Skeletal muscle cell (primary cell): ENCODE data around the gene PFDN2.
"Not testable (repeated sequence)": the region's sequence is repeated elsewhere in the genome, so short reads cannot be mapped to it uniquely, and the experiment has no call there.

Experiments
- DNase-seq: peaks from one replicate; pipeline ENCODE4 v3.0.0-alpha.2; 2010; ENCODE audit warnings: low read depth
- H3K4me3 ChIP-seq: 2 replicates; pipeline ENCODE4 v1.5.1; 2011; ENCODE audit warnings: low read depth, mild to moderate bottlenecking, control low read depth, low read length, moderate library complexity

The PFDN2 gene

GRCh38 chr1:161140755-161141400, 23.0 kb upstream of the PFDN2 start:
- DNase-seq = no peak
- no peak overlapping the region for H3K4me3 ChIP-seq

- H3K4me3 ChIP-seq = no peak overlapping the region
- DNase-seq = no peak
Measured at GRCh38 chr1:161139766-161140165, 21.9 kb upstream of the PFDN2 start.

- H3K4me3 ChIP-seq = no peak overlapping the region
- no peak for DNase-seq
Measured at GRCh38 chr1:161138431-161138830, 20.6 kb upstream of the PFDN2 start.

- no peak for DNase-seq
- no peak overlapping the region for H3K4me3 ChIP-seq
Measured at GRCh38 chr1:161137881-161138280, 20.0 kb upstream of the PFDN2 start.

GRCh38 chr1:161133220-161133740, 15.4 kb upstream of the PFDN2 start:
- DNase-seq = no peak
- H3K4me3 ChIP-seq = peak overlapping the region; percentile 84

GRCh38 chr1:161132410-161133219, 14.8 kb upstream of the PFDN2 start, which contains the start of gene DEDD:
DEDD (minus strand) TSS chr1:161132667; CDS start chr1:161124462, 8,205 bp downstream.
- peak within 1 kb of the TSS; percentile 84 for H3K4me3 ChIP-seq

GRCh38 chr1:161131523-161132409, 13.9 kb upstream of the PFDN2 start:
- DNase-seq = no peak
- H3K4me3 ChIP-seq = peak overlapping the region; percentile 84

More at GRCh38 chr1:161132410-161133219, 14.8 kb upstream of the PFDN2 start, which contains the start of gene DEDD:
- peak; percentile 89 for DNase-seq

- H3K4me3 ChIP-seq = no peak overlapping the region
- no peak for DNase-seq
Measured at GRCh38 chr1:161130266-161130665, 12.4 kb upstream of the PFDN2 start.

- DNase-seq = no peak
- H3K4me3 ChIP-seq = no peak overlapping the region
Measured at GRCh38 chr1:161128591-161129420, 11.0 kb upstream of the PFDN2 start.

- no peak for DNase-seq
- H3K4me3 ChIP-seq = no peak overlapping the region
Measured at GRCh38 chr1:161127649-161128048, 9.8 kb upstream of the PFDN2 start.

- H3K4me3 ChIP-seq = no peak overlapping the region
Measured at GRCh38 chr1:161122967-161123366, 5.1 kb upstream of the PFDN2 start.

GRCh38 chr1:161121834-161122233, 4.0 kb upstream of the PFDN2 start:
- no peak for DNase-seq
- no peak overlapping the region for H3K4me3 ChIP-seq

More at GRCh38 chr1:161122967-161123366, 5.1 kb upstream of the PFDN2 start:
- DNase-seq = no peak

GRCh38 chr1:161121042-161121650, 3.3 kb upstream of the PFDN2 start:
- no peak for DNase-seq
- no peak overlapping the region for H3K4me3 ChIP-seq

GRCh38 chr1:161119092-161119903, 1.5 kb upstream of the PFDN2 start:
- H3K4me3 ChIP-seq = peak overlapping the region; percentile 99
- DNase-seq = peak; percentile 50

GRCh38 chr1:161115961-161116360, 1.9 kb downstream of the PFDN2 start:
- not testable (repeated sequence) for H3K4me3 ChIP-seq, DNase-seq

GRCh38 chr1:161115132-161115711, 2.6 kb downstream of the PFDN2 start:
- H3K4me3 ChIP-seq = no peak overlapping the region
- DNase-seq = peak; percentile 86

GRCh38 chr1:161114556-161114955, 3.3 kb downstream of the PFDN2 start:
- H3K4me3 ChIP-seq = no peak overlapping the region
- no peak for DNase-seq
